Ecto neural progenitor cell (in vitro differentiated cells): ENCODE results near the gene SUPT4H1.

ENCODE experiments used
- DNase-seq: peaks from one replicate; pipeline ENCODE4 v3.0.0-alpha.2; 2018; ENCODE audit warnings: low spot score

The SUPT4H1 gene

DNA sequence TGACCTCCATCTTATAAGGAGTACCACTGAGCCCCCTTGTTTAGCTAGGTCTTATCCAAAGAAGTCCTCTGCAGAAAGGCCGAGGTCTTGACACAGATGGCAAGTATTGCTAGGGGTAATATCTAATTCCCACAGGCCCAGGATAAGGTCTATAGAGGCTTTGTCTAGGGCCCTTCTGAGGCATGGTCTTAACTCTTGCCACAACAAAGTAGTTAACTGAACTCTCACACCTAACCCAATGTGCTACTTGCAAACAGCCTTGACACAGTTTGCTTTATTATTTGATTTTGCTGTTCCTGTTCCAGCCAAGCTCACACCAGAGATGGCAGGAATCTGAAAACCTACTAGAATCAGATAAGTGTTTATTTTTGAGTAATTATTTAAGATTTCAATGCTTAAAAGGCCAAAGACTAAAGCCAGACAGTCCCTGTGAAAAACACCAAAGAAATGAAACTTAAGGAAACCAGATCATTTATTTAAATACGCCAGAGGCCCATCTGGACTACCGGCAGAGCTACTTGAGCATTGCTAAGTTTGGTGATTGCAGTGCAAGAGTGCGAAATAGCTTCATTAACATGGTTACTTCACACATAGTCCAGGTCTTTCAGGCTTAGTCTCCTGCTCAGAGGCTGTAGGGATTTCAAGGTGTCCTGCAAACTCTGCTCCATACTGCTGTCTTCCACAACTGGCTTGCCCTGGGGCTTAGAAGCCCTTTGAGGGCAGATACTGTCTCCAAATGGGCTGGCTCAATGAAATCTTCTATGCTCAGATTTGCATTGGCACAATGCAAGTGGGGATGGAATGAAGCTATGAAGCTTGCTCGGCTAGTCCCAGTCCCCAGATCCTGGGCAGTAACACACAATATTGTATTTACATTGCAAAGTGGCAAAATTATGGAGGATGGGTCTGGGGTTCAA is 28.5 kb upstream of the SUPT4H1 start:
- no peak for DNase-seq

DNA sequence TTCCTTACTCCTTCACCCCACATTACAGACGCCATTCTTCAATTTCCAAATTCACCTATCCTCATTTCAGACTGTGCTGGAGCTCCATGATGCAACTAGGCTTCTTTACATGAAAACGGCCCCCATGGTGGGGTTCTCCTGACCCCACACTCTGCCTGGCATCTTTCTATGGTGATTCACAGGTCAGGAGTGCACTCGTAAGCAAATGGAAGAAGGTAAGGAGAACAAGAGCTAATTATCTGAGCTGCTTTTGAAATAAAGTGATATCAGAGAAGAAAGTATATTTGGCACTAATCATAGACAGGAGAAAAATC is 27.5 kb upstream of the SUPT4H1 start:
- DNase-seq, result no peak

DNA sequence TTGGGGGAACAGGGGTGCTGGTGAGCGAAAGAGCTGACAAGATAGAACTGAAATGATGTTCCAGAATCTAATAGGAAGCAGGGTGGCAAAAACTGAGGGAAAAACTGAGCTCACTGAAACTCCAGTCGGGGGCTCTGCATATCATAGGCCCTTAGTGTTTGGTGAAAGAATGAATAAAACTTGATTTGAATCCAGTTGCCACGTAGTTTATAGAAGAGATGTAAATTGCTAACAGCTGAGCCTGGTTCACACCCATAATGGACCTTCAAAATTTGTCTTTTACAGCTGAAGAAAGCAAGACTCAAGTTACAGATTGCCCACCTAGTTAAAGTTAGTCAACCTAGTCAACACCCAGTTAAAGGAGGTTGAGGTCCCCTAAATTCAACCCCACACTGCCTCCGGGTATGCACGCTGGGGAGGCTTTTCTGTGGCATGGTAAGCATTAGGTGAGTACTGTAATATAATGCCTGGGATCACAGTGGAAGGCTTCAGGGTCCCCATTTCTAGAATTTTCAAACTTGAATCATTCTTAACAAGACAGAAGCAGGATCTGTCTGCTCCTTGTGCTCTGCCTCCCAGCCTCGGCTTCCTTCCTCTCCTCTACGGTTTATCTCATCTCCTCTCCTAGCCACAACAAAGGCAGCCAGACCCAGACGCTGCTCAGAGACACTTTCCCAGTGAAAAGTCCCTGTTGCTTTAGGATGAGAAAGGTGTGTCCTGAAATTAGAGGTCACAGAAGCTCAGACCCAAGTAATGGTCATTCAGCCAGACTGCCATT is 26.9 kb upstream of the SUPT4H1 start:
- peak; percentile 34 for DNase-seq

DNA sequence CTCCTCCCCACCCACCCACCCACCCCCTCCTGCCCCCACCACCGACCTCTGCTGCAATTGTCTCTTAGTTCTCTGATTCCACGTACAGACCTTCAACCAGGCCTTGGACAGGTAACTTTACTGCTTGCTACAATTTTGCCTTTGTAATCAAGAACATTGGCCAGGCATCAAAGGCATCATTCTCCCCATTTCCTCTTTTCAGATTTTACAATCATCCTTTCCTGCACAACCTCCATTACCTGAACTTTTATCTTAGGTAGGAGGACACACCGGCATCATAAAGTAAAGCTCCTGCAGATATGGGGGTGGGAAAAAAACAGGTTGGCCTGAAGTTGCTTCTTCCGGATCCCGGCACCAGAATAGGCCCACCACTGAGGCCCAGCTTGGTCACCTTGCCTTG is 25.7 kb upstream of the SUPT4H1 start:
- DNase-seq, result peak; percentile 25

DNA sequence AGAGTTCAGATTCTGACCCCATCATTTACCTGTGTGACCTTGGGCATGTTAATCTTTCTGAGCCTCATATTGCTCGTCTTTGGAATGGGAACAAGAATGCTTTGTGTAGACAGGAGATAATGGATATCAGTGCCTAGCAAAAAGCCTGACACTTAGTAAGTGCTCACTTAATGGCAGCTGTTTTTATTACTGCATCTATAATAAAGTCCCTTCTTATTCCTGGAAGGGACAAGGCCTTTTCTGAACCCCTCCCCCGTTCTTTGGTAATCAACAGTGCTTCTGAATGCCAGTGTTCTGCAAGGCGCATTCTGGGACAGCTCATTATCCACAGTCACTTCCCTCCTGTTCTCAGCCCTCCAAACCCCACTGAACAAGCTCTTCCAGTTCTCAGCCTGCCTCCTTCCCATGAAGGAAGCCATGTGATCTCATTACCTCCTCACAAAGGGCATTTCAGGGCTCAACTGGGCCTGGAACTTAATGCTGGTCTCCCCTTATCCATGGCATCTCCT is 25.1 kb upstream of the SUPT4H1 start:
- peak; percentile 45 for DNase-seq

DNA sequence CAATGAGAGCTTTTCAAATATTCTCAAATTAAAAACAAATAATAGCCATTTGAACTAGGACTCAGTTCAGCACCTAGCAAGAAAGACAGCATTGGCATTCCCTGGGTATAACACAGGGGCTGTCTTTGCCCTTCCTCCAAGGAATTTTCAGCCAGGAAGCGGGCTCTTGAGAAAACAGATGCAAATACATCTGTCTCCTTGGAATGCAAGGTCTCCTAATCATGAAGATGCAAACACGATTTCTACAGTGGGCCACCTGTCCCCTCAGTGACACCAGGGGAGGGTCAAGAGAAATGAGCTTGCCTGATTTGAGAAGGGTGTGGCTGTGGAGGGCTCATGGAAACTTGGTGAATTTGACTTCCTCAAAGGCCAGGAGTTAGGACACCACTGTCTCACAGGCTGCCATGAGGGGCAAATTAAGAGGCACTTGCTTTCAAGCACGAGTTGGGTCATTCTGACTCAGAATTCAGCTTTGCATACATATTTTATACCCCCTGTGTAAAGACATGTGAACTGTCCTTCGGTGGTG is 24.5 kb upstream of the SUPT4H1 start:
- peak; percentile 33 for DNase-seq

DNA sequence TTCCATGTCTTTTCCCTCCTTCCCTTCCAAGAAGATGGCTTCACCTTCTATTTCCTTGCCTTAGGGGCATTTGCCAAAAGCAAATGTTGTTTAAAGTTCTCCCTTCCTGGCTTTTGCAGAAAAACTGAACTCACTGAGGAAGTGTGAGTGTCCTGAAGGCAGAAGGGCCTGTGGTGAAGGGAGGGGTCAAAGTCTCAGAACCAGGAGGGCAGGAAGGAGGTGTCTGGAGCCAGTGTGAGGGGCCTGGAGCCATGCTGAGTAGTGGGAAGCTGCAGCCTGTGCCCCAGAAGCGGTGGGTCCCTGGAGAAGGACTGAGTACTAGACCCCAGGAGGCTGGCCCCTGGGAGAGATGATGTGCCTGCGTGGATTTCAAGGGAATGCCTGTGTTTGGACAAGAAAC is 23.8 kb upstream of the SUPT4H1 start:
- peak; percentile 46 for DNase-seq

DNA sequence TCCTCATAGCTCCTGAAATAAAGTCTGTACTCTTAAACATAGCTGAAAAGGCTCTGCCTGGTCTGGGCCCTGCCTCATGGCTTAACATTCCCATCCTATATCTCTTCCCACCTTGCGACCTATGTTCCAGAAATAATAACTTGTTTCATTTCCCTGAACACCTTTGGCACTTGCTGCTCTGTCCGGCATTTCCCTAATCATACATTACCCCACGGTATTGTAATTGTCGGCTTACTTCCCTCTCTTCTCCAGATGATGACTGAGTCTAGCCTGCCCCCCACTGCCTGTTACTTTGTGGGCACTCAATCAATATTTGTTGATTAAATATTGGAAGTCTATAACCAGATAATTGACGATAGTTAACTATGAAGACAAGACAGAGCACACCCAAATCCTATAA is 23.3 kb upstream of the SUPT4H1 start:
- DNase-seq, result no peak

DNA sequence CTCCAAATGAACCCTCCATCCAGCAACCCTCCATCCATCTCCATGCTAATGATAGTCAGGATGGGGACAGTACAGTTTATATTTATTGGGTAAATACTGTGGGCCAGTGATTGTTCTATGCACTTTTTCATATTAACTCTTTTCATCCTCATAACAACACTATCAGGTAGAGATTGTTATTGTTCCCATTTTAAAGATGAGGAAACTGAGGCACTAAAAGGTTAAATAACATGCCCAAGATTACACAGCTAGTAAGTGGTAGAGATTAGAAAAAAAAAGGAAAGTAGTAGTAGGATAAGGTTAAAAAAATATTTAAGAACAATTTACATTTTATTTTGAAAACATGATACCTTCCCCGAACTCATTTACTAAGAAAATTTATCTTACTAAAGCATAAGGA is 21.9 kb upstream of the SUPT4H1 start:
- no peak for DNase-seq

DNA sequence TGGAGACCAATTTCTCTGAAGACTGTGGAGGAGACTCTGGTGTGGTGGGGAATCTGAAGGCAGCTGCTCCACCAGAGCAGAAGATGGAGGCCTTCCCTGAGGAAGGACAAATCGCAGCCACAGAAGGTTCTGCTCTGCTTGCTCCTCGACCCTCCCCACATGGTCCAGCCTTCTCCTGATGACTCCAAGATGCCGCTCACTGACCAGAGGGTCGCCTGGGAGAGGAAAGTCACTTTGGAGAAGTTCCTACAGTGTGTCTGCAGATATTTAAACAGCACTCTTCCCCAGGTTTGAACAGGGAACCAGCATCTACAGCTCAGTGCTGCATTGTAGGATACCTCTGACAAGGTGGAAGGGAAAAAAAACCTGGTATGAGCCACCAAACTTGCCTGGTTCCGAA is 21.0 kb upstream of the SUPT4H1 start:
- DNase-seq, result no peak

DNA sequence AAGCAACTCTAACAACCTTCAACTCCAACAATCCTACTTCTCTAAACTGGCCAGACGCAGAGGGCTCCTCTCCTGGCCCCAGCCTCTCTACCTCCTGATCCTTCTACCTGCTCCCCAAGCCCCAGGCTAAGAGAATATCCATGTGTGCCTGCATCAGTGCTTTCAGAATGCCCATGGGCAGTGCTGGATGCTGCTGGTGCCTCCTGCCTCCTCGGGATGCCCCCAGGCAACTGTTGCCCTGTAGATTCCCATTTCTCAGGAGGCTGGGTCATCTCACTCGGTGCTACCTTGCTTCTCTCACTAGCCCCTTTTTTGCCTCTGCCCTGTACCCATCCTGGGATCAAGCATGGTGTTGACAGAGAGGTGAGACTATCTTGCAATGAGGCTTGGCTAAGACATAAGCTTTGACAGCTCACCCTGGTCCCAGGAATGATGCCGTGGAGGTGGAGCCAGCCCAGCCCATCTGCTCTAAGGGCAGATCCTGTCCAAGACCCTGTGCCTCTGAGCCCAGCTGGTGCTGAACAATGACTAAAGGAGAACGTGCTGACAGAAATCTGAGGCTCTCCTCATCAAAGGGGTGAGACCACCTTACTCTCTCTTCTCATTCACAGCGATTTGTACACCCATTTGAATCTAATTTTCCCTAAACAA is 19.4 kb upstream of the SUPT4H1 start:
- no peak for DNase-seq

DNA sequence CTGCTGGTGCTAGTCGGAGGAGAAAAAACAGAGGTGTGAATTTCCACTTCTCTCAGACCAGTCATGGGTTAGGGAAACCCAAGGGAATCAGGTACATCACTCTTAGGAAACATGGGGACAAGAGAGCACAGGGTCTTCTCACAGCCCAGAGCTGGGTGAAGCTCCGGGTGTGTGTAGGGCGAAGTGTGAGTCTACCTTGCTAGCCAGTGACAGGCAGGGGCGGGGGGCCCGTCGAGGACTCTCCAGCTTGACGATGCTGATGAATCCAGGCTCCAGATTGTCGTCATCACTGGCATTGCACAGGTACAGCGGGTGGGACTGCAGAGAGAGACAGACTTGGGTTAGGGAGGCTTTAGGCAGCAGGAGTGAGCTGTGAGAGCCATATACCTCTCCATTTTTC is 18.7 kb upstream of the SUPT4H1 start:
- DNase-seq, result no peak

DNA sequence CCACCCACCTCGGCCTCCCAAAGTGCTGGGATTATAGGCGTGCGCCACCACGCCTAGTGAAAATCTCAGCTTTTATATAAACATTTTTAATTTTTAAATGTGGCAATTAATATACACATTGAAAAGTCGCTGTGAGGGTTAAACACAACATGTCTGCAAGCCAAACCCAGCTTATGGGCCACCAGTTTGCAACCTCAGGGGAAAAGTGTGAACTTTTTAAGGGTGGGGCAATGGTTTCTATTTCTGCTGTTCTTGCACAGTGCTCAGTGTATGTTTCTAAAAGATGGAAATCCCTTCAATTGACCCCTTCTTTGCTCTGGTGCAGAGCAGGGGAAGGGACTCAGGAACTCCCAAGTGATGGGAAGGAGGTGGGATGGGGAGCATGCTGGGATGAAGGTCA is 18.3 kb upstream of the SUPT4H1 start:
- no peak for DNase-seq

DNA sequence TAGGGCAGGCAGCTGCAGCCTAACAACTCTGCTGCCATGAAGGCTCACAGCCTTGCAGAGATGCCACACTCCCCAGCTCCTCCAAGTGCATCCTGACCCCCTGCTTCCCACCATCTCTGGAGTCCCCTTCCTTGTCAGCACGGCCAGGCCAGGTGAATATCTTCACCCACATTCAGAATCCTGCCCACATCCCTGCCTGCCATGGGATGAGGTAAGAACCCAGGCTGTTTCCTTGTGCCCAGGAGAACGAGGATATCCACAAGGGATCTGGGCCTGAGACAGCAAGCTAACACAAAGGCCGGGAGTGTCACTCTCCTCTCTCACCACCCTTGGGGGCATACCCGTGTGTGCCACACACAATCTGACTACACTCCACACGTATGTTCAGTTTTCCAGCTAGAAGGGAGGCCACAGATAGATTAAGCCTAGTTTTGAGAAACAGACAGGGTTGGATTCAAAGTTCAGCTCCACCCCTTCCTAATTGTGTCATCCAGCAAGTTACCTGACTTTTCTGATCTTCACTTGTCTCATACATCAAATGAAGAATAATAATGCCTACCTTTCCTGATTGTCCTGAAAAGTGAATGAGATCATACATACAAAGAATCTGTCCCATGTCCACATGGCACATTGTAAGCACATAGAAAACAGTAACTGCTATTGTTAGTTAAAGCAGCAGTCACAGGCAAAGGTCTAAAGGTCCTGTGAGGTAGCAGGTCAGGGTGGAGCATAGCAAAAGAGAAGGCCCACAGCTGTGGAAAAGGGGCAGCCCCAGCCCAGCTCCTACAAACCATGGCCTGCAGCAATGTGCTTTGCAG is 17.4 kb upstream of the SUPT4H1 start:
- DNase-seq, result no peak

DNA sequence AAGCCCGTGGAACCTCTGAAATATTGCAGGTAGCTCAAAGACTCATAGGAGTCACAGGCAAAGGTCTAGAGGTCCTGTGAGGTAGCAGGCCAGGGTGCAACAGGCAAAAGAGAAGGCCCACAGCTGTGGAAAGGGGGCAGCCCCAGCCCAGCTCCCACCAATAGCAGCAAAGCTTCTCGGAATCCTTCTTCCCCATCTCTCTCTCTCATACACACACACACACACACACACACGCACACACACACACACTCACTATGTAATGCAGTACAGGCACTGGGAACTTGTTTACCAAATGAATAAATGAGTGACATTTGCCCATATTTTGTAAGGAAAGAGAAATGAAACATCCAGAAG is 16.8 kb upstream of the SUPT4H1 start:
- DNase-seq, result no peak

DNA sequence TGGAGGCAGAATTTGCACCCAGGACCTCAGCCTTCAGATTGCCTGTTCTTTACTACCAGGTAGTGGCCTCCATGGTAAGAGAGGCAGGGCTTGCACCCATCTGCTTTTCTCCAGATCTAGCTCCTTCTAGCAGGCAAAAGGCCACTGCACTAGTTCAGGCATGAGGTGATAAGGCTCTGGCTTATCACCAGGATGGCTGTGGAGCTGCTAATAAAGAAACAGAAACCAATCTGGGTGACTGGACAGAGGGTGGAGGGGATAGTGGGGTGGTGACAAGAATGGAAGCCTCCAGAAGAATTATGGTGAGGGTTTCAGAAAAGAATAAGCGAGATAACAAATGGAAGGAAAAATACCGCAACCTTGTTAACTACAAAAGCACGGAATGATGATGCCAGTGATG is 15.5 kb upstream of the SUPT4H1 start:
- DNase-seq, result no peak

DNA sequence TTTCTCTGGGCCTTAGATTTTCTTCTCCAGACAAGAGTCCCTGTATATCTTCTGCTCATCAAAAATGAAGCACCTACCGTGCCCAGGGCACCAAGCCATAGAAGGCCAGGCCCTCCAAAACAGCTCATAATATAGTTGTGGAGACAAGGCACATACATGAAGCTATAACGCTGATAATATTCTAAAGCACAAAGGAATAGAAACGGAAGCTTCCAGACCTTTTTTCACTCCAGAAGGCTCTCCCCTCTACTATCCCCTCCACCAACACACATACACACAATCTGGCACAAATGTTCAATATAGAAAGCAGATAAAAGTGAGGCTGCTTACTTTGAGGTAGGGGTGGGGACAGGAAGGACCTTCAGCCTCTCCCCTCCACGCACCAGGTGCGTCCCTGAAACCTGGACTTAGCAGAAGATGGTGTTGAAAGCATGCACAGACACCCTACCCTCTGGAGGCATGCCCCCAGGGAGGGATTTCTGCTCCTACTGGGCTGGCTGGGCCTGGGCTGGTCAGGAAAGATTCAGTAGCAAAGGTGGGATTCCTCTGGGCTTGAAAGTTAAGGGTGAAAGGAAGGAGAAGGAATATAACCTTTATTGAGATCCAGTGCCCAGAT is 14.1 kb upstream of the SUPT4H1 start:
- no peak for DNase-seq

DNA sequence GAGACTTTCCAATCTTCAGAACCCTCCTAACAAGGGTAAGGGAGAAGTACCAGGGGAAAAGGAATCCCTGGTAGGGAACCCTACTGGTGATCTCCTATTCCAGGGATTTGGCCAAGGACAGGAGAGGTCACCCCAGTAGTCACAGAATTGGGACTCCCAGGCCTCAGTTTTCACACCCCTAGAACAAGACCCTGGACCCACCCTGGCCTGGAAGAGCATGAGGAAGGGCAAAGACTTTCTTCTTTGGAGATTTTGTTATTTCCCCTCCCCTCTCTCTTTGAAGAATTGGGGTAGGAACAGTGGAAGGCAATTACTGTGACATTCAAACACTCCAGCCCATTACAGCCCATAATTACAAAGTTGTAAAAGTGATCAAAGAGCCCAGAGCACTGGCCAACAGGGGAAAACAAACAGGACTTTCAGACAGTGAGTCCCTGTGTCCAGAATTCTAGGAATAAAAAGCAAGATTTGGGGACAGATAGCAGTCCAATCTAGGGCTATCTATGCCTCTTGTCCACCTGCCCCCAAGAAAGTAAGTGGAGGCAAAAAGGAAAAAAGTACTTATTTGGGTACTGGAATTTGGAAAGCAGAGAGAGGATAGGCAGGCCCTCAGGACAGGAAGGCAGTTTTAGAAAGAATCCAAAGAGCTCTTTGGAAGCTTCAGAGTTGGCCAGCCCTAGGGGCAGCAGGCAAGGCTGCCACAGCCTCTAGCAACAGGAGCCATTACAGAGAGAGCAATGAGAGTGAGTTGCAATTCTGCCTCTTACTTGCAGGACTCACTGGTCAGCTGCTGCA is 13.4 kb upstream of the SUPT4H1 start:
- DNase-seq, result no peak

DNA sequence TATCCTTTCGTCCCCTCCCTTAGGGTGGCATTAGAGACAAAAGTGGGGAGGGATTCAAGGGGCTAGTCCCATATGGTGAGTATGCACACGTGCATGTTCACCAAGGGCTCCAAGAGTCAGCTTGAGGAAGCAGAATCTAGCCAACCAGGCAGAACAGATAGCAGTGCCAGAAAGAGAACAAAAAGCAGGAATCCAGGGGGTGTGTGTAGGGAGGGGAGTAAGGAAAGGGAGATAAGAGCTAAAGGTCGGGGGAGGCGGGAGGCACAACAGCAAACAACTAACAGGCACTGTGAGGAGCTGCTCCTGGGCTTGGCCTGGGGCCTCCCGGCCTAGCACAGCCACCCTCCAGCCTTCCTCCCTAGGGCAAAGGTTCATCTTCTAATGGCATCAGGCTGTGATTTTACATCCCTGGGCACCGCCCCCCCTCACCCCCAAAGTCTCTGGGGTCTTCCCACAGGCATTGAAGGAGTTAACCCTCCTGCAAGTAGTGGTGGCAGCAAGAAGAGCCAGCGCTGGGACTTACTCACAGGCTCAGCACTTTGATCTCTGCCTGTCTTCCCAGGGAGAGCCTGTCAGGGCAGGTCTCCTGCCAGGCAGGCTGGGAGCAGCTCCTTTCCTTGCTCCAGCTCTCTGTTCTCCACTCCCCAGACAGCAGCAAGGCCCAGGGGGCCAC is 12.4 kb upstream of the SUPT4H1 start:
- peak; percentile 69 for DNase-seq
